NOMO-1 treated with dmso at 0.1 percent for 144 hours (cell line): ENCODE data around the gene MRLN.
"Not testable (repeated sequence)": the region's sequence is repeated elsewhere in the genome, so short reads cannot be mapped to it uniquely, and the experiment has no call there.

Experiments
- DNase-seq: peaks from one replicate; lab custom pipeline; 2025; ENCODE audit not compliant: unreplicated experiment; lab: John Stamatoyannopoulos, UW

MRLN gene

GRCh38 chr10:59753267-59753666 is at the start of gene MRLN:
TSS of gene MRLN (minus strand) at chr10:59753455.
- DNase-seq: no peak

- DNase-seq: no peak
Observed at GRCh38 chr10:59801171-59801570, 47.9 kb upstream of the MRLN start.

- DNase-seq: no peak
Observed at GRCh38 chr10:59799421-59799820, 46.2 kb upstream of the MRLN start.

- no peak for DNase-seq
Observed at GRCh38 chr10:59793919-59794318, 40.7 kb upstream of the MRLN start.

- DNase-seq: no peak
Observed at GRCh38 chr10:59792812-59793211, 39.6 kb upstream of the MRLN start.

GRCh38 chr10:59791601-59792000 is 38.3 kb upstream of the MRLN start:
- DNase-seq: no peak

GRCh38 chr10:59790080-59790479 is 36.8 kb upstream of the MRLN start:
- not testable (repeated sequence) for DNase-seq

GRCh38 chr10:59788914-59789313 is 35.7 kb upstream of the MRLN start:
- not testable (repeated sequence) for DNase-seq

GRCh38 chr10:59787032-59787431 is 33.8 kb upstream of the MRLN start:
- DNase-seq: not testable (repeated sequence)

GRCh38 chr10:59785476-59785875 is 32.2 kb upstream of the MRLN start:
- DNase-seq: not testable (repeated sequence)

- no peak for DNase-seq
Observed at GRCh38 chr10:59781511-59781910, 28.3 kb upstream of the MRLN start.

- no peak for DNase-seq
Observed at GRCh38 chr10:59779756-59780533, 26.7 kb upstream of the MRLN start.

- DNase-seq: no peak
Observed at GRCh38 chr10:59774451-59774850, 21.2 kb upstream of the MRLN start.

GRCh38 chr10:59773088-59773487 is 19.8 kb upstream of the MRLN start:
- DNase-seq: no peak

- DNase-seq: no peak
Observed at GRCh38 chr10:59771162-59771807, 18.0 kb upstream of the MRLN start.

- no peak for DNase-seq
Observed at GRCh38 chr10:59770689-59771088, 17.4 kb upstream of the MRLN start.

- no peak for DNase-seq
Observed at GRCh38 chr10:59762505-59762904, 9.2 kb upstream of the MRLN start.

- DNase-seq: no peak
Observed at GRCh38 chr10:59757966-59758365, 4.7 kb upstream of the MRLN start.

GRCh38 chr10:59754951-59755350 is 1.7 kb upstream of the MRLN start:
- DNase-seq: no peak

- no peak for DNase-seq
Observed at GRCh38 chr10:59752278-59752940, 846 bp downstream of the MRLN start.

- DNase-seq: no peak
Observed at GRCh38 chr10:59750155-59750945, 2.9 kb downstream of the MRLN start.
